C4-2B (cell line): Measurements from ENCODE around the gene GNAZ.

ENCODE experiments used
- CTCF ChIP-seq: fragments of 450-650 bp; conservative IDR thresholded peaks from 2 replicates; pipeline ENCODE4 v1.5.1; 2017; ENCODE audit warnings: mild to moderate bottlenecking
- ZFX ChIP-seq: fragments of 450-650 bp; IDR thresholded peaks from 2 replicates; pipeline ENCODE4 v1.6.1; 2017

GRCh38 chr22:23156286-23156685 lies 86.0 kb downstream of the GNAZ start:
- no peak for TF ChIP-seq CTCF
- TF ChIP-seq ZFX = no peak
